ENCODE measurements around the gene BZW2.

DNA sequence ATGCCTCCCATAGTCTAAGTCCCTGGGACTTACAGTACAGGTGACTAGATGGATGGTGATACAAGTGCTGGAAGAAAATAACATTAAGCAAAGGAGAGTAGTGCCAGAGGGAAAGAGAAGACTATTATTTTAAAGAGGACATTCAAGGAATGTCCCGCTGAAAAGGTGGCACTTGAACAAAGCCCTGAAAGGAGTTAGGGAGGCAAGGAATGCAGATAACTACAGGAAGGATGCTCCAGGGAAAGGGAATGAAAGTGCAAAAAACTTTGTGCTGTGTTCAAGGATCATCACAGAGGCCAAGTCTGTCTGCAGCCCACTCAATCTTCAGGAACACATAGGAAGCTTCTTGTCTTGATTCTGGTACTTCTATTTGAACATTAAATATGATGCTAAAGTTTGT lies 15.3 kb upstream of the BZW2 start:
- TF ChIP-seq, protein P1, sequence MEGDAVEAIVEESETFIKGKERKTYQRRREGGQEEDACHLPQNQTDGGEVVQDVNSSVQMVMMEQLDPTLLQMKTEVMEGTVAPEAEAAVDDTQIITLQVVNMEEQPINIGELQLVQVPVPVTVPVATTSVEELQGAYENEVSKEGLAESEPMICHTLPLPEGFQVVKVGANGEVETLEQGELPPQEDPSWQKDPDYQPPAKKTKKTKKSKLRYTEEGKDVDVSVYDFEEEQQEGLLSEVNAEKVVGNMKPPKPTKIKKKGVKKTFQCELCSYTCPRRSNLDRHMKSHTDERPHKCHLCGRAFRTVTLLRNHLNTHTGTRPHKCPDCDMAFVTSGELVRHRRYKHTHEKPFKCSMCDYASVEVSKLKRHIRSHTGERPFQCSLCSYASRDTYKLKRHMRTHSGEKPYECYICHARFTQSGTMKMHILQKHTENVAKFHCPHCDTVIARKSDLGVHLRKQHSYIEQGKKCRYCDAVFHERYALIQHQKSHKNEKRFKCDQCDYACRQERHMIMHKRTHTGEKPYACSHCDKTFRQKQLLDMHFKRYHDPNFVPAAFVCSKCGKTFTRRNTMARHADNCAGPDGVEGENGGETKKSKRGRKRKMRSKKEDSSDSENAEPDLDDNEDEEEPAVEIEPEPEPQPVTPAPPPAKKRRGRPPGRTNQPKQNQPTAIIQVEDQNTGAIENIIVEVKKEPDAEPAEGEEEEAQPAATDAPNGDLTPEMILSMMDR (conservative IDR thresholded peaks at IDR 0.05), result no peak
- TF ChIP-seq ZFX (IDR thresholded peaks at IDR 0.05), result no peak
